HG02981 (cell line): ENCODE data around the gene SYNJ2.

Experiments used
- ATAC-seq: cut with Tn5 transposase; IDR thresholded peaks from one replicate; pipeline ENCODE4 v1.9.1; 2021; ENCODE audit warnings: mild to moderate bottlenecking, moderate library complexity; ENCODE audit not compliant: unreplicated experiment

The SYNJ2 gene

DNA sequence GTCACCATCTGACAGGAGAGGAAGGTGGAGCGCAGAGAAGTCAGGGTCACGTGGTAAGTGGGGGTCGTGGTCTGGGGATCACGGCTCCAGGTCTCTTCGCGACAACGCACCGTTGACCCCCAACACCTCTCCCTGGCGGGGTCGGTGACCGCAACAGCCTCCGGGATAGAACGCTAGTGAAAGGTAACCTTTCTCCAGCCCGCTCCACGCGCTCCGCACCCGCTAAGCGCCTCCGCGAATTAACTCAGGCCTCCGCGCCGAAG lies 600 bp upstream of the SYNJ2 start:
- peak; percentile 14 for ATAC-seq

DNA sequence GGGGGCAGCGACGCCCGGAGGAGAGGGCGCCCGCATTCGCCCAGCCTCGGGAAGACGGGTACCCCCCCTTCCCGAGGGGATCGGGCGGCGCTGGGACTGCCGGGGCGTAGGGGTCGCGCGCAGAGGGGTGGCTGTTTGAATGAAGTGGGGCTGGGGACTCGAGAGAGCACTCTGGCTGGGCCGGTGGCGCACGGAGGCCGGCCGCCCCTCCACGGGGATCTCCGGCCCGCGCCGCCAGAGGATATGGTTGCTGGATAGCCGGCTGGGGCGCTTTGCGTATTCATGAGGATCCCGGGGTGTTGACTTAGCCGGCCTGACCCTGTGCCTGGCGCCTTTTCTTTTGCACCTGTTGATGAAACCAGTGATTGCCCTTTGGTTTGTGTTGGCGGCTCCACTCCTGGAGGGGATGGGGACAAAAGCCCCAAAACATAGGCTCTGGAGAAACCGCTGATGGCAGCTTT lies 469 bp downstream of the SYNJ2 start:
- ATAC-seq = peak; percentile 28

DNA sequence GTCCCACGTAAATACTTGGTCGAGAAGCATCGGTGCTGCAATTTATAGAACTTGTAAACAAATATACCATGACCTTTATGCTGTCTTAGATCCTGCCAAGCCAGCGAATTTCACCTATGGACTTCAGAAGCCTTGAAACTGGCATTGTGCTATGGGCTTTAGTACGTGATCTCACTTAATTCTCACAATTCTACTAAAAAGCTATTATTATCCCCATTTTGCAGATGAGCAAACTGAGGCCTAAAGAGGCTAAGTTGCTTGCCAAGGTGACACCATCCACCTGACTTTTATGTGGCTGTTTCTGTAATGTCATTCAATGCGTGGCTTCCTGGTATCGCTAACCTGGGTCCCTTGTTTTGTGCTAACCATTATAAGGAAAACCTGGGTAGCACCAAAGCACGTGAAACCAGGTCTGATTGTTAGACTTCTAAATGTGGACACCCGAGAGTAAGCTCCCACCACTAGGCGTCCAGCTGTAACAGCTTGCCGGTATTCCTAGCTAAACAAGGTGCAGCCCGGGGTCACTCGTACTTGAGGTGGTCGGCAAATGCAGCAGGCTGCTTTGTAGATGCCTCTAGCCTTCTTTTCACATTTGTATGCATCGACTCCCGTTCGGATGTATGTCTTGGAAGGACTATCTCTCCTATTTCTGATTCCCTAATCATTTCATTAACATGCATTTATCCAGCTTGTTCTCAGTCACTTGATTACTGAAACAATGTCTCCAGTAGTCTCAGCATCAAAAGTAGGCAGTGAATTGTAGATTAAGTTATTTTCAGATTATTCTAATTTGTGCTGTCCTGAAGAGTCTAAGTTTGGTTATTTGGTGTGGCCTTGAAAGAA lies 1.1 kb downstream of the SYNJ2 start:
- no peak for ATAC-seq

DNA sequence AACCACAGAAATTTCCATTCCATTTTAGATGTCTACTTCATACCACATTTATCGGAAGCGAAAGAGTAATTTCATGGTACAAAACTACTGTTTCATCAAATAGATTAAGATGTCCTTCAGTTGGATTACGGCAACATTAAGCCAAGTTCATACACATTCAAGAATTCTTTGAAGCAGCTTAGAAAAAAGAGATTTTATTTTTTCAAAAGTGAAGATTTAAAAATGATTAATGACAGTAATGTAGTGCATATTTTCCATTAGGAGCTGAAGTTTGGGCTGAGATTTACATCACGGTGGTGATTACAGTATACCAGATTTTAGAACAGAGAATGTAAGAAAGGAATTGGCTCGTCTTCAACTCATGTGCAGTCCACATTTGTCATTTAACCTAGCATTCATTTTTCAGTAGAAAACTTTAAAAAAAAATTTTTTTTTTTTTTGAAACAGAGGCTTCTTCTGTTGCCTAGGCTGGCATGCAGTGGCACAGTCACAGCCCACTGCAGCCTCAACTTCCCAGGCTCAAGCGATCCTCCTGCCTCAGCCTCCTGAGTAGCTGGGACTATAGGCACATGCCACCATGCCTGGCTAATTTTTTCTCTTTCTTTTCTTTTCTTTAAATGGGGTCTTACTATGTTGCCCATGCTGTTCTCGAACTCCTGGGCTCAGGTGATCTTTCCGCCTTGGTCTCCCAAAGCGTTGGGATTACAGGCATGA lies 1.9 kb downstream of the SYNJ2 start:
- no peak for ATAC-seq

DNA sequence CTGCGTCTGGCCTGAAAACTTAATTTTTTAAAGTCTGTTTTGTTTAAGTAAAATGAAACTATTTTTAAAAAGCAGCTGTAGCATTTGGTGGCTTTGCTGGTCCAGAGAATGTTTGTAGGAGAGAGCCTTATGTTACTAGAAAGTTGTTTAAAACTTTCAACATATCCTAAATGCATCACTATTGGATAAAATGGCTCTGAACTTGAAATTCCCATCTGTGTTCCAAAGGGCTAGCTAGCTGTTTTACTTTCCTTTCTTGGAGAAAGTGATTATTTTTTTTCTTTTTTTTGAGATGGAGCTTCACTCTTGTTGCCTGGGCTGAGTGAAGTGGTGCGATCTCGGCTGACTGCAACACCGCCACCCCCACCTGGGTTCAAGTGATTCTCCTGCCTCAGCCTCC lies 2.5 kb downstream of the SYNJ2 start:
- ATAC-seq = no peak

DNA sequence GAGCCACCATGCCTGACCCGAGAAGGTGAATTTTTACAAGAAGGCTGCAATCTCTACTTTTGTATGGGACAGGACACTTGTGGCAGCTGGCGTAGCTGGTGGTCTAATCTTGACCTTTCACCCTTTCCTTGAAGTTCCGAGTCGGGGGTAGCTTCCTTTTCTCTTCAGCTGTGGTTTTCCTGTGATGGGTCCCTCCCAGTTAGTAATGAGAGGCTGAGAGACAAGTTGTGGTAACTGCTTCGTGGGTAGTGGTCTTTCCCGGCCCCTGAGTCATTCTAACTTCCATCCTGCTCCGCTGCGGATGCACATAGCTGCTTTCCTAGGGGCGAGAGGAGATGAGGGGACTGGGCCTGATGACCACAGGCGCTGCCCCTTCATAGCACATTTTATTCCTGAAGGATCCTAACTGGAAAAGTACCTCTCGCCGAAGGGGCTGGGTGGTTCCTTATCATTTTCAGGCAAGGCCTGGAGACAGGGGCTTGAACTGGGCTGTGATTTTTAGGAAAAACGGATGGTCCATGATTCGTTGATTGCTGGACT lies 3.1 kb downstream of the SYNJ2 start:
- ATAC-seq = no peak

DNA sequence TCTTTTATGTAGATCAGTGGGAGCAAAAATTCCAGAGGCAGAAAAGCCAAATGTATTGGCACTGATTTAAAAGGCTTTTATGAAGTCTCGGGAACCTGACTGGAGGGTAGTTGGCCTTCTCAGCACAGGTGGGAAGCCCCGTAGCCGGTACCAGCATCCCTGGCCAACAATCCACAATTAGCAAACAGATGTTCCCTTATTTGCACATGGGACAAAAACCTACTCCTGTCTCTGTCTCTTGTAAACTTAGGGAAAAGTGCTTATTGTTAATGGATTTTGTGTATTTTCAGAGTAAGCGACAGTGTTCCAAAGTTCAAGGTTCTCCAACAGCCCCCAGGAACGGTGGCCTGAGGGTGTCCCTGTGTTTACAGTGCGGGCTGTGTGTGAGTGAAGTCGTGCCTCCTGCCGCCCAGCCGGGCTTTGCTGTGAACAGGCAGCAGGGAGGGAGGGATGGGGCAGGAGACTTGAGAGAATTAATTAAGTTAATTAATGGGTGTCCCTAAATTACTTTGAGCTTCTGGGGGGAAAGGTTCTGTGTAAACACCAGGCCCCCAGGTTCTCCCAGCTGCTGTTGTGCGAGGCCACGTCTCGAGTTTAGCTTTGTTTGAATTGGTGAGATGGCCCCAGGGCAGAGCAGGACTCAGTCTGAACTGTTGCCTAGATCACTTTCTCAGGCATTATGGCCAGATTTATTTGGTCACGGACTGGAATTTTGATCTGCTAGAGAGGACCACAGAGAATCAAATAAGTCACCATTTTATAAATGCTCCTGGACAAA lies 3.9 kb downstream of the SYNJ2 start:
- ATAC-seq = no peak

DNA sequence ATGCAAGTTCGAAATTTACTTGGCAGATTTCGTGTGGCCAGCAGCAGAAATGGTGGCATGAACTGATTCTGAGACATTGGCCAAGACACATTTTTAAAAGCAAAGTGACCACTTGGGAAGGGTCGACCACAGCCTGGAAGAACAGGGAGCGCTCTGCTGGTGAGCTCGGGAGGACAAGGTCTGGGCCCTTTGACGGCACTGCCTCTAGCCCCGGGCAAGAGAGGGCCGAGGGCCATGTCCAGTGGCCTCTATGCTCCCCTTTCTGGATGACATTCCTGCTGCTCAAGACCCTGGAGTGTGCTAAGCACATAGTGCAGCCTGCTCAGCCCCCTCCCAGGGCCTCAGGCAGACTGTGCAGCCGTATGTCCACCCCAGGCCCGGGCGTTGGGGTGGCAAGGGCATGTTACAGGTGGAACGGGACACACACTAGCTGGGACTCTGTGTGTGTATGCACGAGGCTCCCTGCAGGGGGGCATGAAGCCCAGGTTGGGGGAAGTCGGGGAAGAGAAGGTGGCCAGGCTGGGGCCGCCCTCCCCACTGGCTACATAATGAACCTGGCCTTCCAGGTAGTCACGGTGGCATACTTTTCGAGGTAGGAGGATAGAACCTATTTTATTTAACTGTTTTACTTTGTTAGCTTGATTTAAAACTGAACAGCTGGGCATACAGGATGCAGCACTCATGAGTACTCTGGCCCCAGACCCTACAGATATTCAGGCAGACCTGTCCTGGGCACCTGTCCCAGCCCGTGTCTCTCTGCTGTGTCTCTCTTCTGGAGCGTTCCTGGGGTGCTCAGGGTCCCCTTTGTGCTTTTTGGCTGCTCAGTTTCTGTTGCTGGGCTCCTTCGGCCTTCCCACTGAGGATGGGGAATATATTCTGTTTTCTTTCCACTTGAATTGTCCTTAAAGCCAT lies 6.4 kb downstream of the SYNJ2 start:
- no peak for ATAC-seq

DNA sequence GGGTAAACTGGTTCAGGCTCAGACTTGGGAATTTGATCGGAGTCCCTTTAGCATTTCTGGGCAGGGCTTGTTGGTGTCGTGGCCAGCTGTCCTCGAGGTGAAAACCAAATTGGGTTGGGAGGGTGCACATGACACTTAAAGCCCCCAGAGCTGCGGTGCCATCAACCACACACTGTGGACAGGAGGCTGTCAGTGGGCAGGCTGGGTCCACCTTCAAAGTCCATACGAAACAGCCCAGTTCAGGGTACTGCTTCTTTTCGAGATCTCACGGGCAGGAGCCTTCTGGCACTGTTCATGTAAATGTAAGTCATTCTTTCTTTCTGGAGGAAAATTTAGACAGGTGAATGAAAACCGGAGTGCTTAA lies 7.0 kb downstream of the SYNJ2 start:
- no peak for ATAC-seq

DNA sequence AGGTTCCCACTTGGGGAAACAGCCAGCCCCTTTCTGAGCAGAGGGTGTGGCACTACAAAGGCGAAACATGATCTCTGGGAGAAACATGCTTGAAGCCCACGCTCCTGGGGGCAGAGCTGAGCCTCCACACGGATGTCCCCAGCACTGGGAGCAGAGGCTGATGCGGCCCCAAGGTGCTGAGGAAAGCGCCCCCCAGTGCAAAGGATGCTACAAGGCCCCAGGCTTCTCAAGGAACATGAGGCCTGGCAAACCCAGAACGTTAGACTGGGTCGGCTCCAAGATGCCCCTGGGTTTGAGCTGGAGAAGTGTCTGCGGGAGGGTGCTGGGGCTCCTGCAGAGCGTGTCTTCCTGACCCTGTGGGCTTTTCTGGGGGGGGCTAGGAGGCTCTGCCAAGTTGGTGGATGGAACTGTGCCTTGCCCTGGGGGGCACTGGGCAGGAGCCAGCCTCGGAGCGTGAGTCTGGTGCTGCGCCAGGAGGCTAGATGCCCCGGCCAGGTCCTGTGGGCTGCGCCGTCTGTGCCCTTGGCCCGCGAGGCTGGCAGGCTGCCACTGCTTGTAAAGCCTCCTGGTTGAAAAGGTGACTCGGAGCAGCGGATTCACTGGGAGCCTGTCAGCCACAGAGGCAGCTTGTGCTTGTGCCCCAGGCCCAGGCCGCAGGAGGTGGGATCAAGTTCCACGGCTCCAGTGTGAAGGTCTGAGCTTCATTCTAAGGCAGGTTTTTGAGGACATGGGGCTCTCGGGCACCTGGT lies 8.1 kb downstream of the SYNJ2 start:
- ATAC-seq = no peak

DNA sequence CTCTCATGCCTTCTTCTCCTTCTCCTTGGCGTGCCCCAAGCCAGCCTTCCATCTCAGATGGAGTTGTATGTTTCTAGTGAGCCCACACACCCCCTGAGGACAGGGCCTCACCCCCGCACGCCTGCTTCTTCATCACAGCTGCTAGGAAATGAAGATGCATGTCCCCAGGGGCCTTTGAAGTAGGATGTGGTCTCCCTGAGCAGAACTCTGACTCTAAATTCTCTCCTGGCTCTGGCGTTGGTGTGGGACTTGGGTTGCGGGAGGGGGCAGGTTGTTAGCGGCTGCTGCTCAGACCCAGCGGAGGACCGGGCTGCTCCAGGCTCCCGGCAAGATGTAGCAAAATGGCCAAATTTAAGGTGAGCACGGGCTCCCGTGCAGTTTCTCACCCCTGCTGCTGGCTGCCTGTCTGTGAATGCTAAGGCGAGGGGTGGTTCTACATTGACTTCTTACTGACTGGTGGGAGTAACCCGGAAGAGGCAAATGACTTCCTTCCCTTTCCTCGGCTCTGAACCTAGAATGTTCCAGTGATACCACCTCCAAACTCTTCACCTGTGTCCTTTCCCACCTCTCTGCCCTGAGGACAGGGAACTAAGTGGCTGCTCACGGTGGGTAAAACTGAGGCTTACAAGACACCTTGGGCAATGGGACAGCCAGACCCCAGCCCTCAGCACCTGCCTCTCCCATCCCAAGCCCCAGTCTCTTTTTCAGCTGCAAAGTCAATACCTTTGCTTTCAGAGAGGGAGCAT lies 8.8 kb downstream of the SYNJ2 start:
- peak; percentile 73 for ATAC-seq

DNA sequence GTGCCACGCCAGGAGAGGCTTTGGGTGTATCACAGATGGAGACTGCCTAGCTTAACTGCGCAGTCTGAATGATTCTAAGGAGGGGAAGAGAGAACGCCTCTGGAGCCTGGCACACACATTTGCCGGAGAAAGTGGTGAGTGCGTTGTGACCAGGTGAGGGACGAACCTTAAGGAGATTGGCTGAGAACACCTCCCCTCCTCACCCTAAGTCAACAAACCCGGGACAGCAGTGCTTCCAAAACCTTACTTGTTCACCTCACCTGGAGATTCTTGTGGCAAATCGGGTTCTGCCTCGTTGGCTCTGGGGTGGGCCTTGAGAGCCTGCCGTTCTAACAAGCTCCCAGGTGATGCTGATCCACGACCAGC lies 9.4 kb downstream of the SYNJ2 start:
- ATAC-seq = no peak

DNA sequence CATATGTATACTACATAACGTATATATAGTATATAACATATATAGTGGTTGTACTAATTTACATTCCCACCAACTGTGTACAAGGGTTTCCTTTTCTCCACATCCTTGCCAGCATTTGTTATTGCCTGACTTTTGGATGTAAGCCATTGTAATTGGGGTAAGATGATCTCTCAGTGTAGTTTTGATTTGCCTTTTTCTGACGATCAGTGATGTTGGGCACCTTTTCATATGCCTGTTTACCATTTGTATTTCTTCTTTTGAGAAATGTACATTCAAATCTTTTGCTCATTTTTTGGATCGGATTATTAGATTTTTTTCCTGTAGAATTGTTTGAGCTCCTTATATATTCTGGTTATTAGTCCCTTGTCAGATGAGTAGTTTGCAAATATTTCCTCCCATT lies 11.4 kb downstream of the SYNJ2 start:
- no peak for ATAC-seq

DNA sequence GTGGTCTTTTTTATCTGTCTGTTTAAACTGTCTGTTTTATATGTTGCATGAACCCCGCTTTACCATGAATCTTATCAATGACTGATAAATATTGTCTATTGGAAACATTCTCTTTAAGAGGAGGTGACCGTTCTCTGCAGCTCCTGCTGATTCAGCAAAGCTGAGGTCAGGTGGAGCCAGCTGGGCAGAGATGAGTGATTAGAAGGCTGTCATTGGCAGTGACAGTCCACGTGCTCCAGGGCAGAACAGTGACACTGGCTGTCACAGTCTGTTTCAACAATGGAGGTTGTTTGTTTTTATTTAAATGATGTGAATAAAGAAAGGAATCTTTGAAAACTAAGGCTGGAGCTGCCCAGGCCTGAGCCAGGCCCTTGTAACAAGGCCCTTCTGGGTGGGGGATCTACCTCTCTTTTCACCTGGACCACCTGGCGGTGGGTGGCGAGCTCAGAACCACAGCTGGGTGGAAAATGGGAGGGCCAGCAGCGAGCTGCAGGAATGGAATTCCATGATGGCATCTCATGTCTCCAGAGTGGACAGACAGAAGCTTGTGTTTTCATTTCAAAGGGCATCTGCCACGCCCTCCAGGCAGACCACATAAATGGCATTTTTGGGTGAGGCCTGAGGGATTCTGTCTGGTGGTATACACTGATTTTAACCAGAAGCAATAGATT lies 12.6 kb downstream of the SYNJ2 start:
- ATAC-seq = no peak

DNA sequence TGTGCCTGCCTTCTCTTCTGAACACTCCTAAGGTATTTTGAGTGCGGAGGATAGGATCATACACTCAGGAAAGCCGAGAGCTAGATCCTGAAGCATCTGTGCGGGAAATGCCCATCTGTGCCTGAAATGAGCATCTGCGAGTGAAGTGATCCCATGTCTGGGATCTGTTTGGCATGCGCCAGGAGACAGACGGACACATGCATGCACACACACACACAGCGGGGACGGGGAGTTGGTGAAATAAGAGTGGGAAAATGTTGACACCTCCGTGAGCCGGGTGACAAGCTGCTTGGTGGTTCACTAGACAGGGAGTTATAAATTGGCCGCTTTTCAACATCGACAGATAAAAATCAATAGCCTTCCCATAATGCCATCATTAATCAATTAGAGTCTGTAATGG lies 13.8 kb downstream of the SYNJ2 start:
- ATAC-seq = no peak

DNA sequence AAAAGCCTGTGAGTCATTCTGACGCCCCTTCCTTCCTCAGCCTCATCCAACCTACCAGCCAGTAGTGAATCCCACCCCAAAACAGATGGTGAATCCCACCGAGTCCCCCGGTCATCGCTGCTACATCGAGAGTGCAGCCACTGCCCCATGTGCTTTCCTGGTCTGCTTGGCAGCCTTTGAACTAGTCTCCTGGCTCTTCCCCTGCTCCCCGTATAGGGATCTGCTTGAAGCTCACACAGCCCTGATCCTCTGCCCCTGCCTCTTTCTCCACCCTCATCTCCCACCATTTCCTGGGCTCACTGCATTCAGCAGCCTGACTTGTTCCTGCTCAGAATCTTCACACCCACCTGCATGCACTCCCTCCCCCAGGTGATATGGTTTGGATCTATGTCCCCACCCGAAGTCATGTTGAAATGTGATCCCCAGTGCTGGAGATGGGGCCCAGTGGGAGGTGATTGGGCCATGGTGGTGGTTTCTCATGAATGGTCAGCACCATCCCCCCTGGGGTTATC lies 14.6 kb downstream of the SYNJ2 start:
- no peak for ATAC-seq

DNA sequence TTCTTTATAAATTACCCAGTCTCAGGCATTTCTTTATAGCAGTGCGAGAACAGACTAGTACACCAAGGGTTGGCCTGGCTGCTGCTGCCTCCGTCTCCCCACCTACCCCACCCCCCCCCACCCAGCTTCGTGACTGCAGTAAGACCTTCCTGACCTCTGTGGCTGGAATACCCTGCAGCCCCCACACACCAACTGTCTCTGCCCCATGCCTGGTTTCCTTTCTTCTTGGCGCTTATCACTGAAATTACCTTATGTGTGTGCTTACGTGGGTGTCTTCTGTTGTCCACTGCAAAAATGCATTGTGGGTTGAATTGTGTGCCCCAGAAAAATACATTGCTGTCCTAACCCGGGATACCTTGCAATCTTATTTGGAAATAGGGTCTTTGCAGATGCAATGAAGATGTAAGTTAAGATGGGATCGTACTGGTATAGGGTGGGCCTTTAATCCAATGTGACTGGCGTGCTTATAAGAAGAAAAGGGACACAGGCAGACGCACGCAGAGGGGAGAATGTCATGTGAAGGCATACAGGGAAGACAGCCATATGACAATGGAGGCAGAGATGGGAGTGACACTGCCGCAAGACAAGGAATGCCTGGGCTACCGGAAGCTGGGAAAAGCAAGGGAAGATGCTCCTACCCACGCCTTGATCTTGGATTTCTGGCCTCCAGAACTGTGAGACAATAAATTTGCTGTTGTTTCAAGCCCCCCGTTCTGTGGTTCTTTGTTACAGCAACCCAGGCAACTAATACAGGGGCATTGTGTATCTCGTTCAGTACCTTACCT lies 15.4 kb downstream of the SYNJ2 start:
- ATAC-seq = no peak
